Lower lobe of right lung (tissue), 2 donors: ENCODE data around the gene DHFR2. TPM values are rescaled to one million over a fixed set of nuclear protein-coding genes. Genes with fewer than 3 reads are reported as not detected.

Source experiments
- ATAC-seq, 2 donors: fragments of 200-7000 bp; cut with Tn5 transposase; one replicate each; pipeline ENCODE4 v1.9.1; 2020 to 2022; ENCODE audit warnings: mild to moderate bottlenecking in 2 of 2, moderate library complexity in 2 of 2
- DNase-seq: peaks from one replicate; pipeline ENCODE4 v3.0.0-alpha.2; 2020
- H3K27ac ChIP-seq: fragments of 200-600 bp; one replicate; pipeline ENCODE4 v1.8.0; 2022
- H3K27me3 ChIP-seq: fragments of 200-600 bp; one replicate; pipeline ENCODE4 v1.8.0; 2022; ENCODE audit warnings: low read depth
- H3K36me3 ChIP-seq: fragments of 200-600 bp; one replicate; pipeline ENCODE4 v1.8.0; 2022; ENCODE audit warnings: mild to moderate bottlenecking
- H3K4me1 ChIP-seq: fragments of 200-600 bp; one replicate; pipeline ENCODE4 v1.8.0; 2022
- H3K4me3 ChIP-seq: fragments of 200-600 bp; one replicate; pipeline ENCODE4 v1.8.0; 2022; ENCODE audit warnings: mild to moderate bottlenecking
- H3K9me3 ChIP-seq: fragments of 200-600 bp; one replicate; pipeline ENCODE4 v1.8.0; 2022
- CTCF ChIP-seq: fragments of 200-600 bp; IDR thresholded peaks from one replicate; pipeline ENCODE4 v1.8.0; 2022; ENCODE audit warnings: antibody characterized with exemption, mild to moderate bottlenecking
- intact Hi-C: fragments of 100-400 bp; cut with DNase I; formaldehyde crosslinking; loops from one replicate; pipeline ENCODE4 v1.11.0; 2022
- total RNA-seq: library from RNA; stranded (reverse); fragmentation: NEBNext Ultra II Directional; extraction: Animal tissue kit (Norgen Biotek cat#: 25700); gene quantifications from one replicate; pipeline ENCODE4 v1.2.1, GENCODE V29; 2021
- donor health status: DM: no; HTN: yes; CAD: no; lungs with severe emphysema.

Gene DHFR2
- total RNA-seq, 1 donor from 2014 or later = 9.2 TPM

- Histone ChIP-seq H3K9me3 (no peaks in the 10 kb centered on the region), H3K27me3 (no peaks in the 10 kb centered on the region), H3K4me3 (no peak overlapping the region), H3K36me3 (peaks cover 6% of the 10 kb centered on the region), H3K27ac (no peak overlapping the region), H3K4me1 (no peaks in the 10 kb centered on the region)
- ATAC-seq (no peak), DNase-seq (no peak)
- intact Hi-C loops = no loop called here
- TF ChIP-seq CTCF = no peak
These were observed 19.4 kb downstream of the DHFR2 start for GRCh38 chr3:94043285-94043684.

GRCh38 chr3:94036909-94037507 lies 25.7 kb downstream of the DHFR2 start:
- H3K9me3 ChIP-seq = no peaks in the 10 kb centered on the region
- no peaks in the 10 kb centered on the region for H3K27me3 ChIP-seq
- no peak overlapping the region for H3K27ac ChIP-seq
- H3K4me3 ChIP-seq = no peak overlapping the region
- no peaks in the 10 kb centered on the region for H3K36me3 ChIP-seq
- DNase-seq = no peak
- intact Hi-C loops = no loop called here
- TF ChIP-seq CTCF = peak; percentile 47
- peak in 1 of 2 donors; percentile 50 for ATAC-seq
- H3K4me1 ChIP-seq = no peaks in the 10 kb centered on the region

GRCh38 chr3:94028093-94028837 lies 34.5 kb downstream of the DHFR2 start, which contains the start of gene STX19:
TSS of gene STX19 (minus strand) at chr3:94028597. CDS start at chr3:94015269, 13,328 bp downstream.
- H3K9me3 ChIP-seq = no peaks in the 10 kb centered on the region
- H3K27me3 ChIP-seq = no peaks in the 10 kb centered on the region
- ATAC-seq (peak; percentile 64 to 92), DNase-seq (no peak)
- H3K27ac ChIP-seq = peak within 1 kb of the TSS; percentile 32
- no peak for TF ChIP-seq CTCF
- intact Hi-C loops = no loop called here
- H3K4me1 ChIP-seq = no peaks in the 10 kb centered on the region
- H3K36me3 ChIP-seq = no peaks in the 10 kb centered on the region
- peak within 1 kb of the TSS; percentile 44 for H3K4me3 ChIP-seq

GRCh38 chr3:94026623-94027022 lies 36.1 kb downstream of the DHFR2 start:
- TF ChIP-seq CTCF = no peak
- Histone ChIP-seq H3K4me1 (no peaks in the 10 kb centered on the region), H3K27me3 (no peaks in the 10 kb centered on the region), H3K27ac (no peak overlapping the region), H3K36me3 (no peaks in the 10 kb centered on the region), H3K4me3 (peak overlapping the region; percentile 44), H3K9me3 (no peaks in the 10 kb centered on the region)
- ATAC-seq = no peak
- intact Hi-C loops = no loop called here
- DNase-seq = no peak

- H3K4me1 ChIP-seq = no peaks in the 10 kb centered on the region
- no peaks in the 10 kb centered on the region for H3K27me3 ChIP-seq
- no peak overlapping the region for H3K4me3 ChIP-seq
- no peaks in the 10 kb centered on the region for H3K36me3 ChIP-seq
- no peak for TF ChIP-seq CTCF
- no peaks in the 10 kb centered on the region for H3K9me3 ChIP-seq
- DNase-seq (no peak), ATAC-seq (no peak)
- H3K27ac ChIP-seq = no peak overlapping the region
- intact Hi-C loops = no loop called here
These were observed 38.3 kb downstream of the DHFR2 start for GRCh38 chr3:94024385-94024784.
